Tongue (tissue), 2 donors: Measurements from ENCODE around the gene RBM19. TPM values are rescaled to one million over a fixed set of nuclear protein-coding genes. Genes with fewer than 3 reads are reported as not detected.
"Not testable (repeated sequence)": the region's sequence is repeated elsewhere in the genome, so short reads cannot be mapped to it uniquely, and the experiment has no call there.

Experiments
- DNase-seq: peaks from one replicate; pipeline ENCODE4 v3.0.0-alpha.2; 2015
- total RNA-seq: library from RNA; depleted of rRNA; stranded (reverse); fragments of >200 nt; gene quantifications from one replicate; pipeline ENCODE4 v1.2.3, GENCODE V29; 2014

RBM19 gene
- total RNA-seq, 1 donor from 2014 or later, result 19.5 TPM

- DNase-seq, result not testable (repeated sequence)
Measured at GRCh38 chr12:113901319-113901718, 64.8 kb downstream of the RBM19 start.

DNA sequence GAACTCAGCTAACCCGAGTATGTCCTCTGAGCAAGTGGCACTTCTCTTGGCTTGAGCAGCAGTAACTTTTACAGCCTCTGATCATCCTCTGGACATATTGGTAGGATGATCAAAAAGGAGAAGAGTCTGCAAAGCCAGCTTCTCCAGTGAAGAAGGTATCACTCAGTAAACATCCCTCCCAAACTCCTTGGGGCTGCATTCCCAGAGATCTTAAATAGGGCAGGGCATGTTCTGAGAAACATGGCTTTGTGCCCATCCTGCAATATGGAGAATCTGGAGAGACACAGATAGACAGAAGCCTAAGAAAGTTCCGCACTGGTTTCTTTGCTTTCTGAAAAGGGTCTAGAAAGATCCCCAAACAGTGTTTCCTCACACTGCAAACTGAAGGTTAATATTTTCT, 65.4 kb downstream of the RBM19 start:
- DNase-seq, result peak; percentile 76

DNA sequence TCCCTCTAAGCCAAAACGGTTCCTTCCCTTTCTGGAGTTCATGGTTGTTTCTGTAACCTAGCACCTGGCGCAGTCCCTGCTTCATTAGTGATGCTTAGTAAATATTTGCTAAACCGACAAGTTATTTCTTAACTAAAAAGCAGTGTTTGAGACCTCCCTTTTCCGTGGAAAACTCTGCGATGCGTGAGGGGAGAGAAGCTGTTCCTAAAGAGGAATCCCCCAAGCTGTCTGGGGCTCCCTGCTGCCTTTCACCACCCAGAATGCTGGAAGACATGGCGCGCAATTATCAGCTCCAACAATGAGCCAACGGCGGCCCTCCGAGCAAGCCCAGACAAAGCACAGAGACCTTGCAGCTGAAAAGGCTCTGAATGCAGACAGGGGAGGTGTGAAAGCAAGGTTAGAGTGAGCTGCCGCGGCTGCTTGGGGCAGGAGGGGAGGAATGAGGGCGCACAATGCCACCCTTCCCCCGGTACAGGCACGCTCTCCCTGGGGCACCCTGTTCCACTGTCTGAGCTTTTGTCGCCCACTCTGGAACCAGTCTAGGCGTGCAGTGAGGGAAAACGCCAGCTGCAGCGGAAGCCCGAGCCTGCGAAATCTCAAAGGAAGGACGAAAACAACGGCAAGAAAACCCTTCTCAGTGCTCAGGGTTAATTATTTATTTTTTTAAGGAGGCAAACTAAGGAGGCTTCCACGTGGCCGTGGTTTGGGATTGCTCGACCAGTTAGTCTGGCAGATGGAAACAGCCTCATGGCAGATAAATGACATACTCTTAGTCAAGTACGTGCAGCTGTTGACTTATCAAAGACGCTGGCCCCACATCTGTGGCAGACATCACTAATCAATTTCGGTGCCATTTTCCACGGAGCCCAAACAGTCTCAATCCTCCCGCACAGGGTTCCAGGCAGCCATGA, 66.3 kb downstream of the RBM19 start:
- DNase-seq, result peak; percentile 94

DNA sequence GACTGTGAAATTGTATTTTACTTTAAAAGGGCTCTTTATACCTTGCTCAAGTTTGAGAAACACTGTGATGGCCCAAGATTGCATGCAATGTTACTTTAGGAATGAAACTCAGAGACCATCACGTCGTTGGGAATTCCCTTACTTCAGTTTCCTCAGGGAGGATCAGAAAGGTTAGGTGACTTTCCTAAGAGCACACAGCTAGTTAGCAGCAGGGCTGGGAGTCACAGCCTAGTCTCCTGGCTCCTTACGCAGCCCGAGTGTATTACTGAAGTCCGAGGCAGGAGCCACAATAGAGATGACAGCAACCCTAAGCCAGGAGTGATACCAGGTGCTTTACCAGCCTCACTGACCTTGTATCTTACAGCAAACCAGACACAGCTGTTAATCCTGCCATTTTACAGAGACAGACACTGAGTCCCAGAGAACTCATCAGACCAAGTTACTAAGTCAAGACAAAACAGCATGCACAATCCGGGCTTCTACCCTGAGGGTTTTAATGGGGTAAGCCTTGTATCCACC, 67.0 kb downstream of the RBM19 start:
- no peak for DNase-seq

GRCh38 chr12:113898466-113898865, 67.7 kb downstream of the RBM19 start:
- DNase-seq, result no peak

- no peak for DNase-seq
Measured at GRCh38 chr12:113897406-113897805, 68.7 kb downstream of the RBM19 start.

DNA sequence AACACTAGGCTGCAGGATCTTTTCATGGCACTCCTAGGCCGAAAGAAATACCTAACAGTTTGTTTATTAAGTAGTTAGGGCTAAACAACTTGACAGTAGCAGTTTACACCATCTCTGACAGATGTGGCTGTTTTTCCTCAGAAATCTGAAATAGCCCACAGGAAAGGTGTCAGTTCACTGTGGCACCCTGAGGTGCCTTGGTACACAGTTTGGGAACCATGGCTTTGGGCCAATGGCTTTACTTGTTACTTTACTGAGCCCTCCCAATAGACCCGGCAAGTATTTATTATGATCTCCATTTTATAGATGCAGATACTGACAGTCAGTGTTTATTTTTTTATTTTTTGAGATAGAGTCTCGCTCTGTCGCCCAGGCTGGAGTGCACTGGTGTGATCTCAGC, 69.3 kb downstream of the RBM19 start:
- no peak for DNase-seq

- DNase-seq, result no peak
Measured at GRCh38 chr12:113896194-113896593, 69.9 kb downstream of the RBM19 start.

DNA sequence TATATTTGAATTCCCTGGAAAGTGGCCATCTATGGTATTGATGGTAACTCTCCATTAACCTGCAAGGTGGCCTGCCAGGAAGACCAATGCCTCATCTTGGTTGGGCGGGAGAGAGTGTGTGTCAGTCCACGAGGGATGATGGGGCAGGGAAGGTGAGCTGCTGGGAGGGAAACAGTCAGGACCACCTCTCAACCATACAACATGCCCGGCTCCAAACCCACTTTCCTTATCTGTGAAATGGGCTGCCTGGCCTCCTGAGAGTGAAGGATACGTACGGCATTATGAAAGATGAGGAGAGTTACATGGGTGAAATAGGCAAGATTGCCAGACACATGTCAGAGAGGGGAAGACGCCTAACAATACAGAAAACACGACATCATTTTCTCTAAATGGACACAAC, 70.9 kb downstream of the RBM19 start:
- DNase-seq, result no peak

- DNase-seq, result no peak
Measured at GRCh38 chr12:113894697-113895096, 71.4 kb downstream of the RBM19 start.

DNA sequence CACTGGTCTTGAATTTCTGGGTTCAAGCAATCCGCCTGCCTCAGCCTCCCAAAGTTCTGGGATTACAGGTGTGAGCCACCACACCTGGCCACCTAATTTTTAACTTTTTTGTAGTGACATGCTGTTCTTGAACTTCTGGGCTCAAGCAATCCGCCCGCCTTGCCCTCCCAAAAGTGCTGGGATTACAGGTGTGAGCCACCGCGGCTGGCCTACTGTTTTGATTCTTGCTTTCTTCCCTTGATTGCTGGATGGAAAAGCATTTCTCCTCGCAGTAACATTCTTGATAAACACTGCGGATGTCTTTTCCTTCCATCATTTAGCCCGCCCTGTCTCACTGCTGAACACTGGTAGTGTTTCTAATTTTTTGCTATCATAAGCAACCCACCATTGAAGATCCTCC, 72.9 kb downstream of the RBM19 start:
- no peak for DNase-seq

GRCh38 chr12:113892556-113892955, 73.6 kb downstream of the RBM19 start:
- DNase-seq, result no peak

- no peak for DNase-seq
Measured at GRCh38 chr12:113891739-113892520, 74.2 kb downstream of the RBM19 start.

GRCh38 chr12:113891167-113891692, 74.9 kb downstream of the RBM19 start:
- DNase-seq, result no peak

DNA sequence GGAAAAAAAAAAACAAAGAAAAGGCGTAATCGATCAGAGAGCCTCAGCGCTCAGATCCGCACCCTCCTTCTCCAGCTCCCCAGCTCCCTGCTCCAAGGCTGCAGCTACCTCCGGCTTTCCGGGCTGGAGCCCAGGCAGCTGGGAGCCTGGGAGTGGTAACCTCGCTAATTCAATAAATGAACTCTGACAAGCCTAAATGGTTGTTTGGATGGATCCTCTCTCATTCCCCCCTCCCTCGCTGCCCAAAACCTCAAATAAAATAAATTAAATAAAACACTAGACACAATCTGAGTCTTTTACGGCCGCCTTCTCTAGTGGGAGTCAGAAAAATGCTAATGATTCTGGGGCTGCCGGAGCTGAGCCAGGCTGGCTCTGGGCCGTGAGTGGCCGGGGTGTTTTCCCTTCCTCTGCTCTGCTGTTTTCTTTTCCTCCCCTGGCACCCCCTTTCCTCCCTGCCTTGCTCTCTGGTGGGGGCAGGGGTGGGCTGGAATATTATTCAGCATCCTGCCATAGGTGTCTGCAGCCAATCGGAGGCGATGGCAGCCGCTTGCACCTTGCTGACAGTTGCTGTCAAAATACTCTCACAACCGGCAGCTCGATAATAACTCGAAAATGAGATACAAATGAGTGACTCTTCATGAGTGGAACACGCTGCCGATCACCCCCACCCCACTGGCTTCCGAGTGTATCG, 76.1 kb downstream of the RBM19 start:
- peak; percentile 56 for DNase-seq

DNA sequence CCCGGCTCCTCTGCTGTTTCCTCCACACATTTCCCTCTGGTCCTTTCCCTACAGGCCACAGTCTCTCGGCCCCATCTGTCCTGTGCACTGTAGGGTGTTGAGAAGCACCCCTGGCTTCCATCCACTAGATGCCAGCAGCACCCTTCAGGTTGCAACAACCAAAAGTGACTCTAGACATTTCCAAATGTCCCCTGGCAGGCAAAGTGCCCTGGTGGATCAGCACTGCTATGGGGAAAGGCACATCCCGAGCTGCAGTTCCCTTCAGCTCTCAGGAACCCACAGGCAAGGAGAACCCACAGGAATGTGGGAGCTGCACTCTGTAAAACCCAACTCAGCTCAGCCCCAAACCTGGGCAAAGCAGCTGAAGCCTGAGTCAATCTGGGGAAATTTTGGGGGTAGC, 77.0 kb downstream of the RBM19 start:
- DNase-seq, result no peak

DNA sequence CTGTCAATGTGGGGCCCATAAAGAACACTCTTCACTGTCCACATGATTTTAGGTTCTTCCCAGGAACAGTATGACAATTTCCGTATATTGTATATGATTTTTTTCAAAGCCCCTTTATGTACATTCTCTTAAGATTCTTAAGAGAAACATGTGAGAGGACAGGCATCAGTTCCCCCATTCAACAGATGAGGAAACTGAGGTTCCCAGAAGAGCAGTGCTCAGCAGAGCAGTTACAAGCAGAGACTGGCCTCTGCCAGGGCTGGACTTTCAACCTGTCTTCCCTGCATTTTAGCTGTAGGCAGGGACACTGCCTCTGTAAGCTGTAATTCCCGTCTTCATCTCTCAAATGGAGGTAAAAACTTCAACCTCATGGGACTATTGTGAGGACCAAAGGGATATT, 77.7 kb downstream of the RBM19 start:
- no peak for DNase-seq

GRCh38 chr12:113887906-113888305, 78.2 kb downstream of the RBM19 start:
- no peak for DNase-seq

DNA sequence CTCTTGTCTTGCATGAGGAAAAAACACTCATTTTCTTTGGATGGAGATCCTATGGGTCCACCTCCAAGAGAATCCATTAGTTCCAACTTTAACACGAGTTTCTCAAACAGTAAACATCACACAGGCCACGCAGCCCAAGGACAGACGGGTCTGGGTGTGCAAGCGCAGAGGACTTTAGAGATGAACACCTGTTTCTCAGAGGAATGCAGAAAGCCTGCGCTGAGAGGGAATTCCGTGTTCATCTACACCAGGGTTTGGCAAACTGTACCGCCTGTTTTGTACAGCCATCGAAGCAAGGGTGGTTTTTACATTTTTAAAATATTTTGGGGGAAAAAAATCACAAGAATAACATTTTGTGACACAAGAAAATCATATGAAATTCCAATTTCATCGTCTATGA, 79.4 kb downstream of the RBM19 start:
- DNase-seq, result peak; percentile 62

- no peak for DNase-seq
Measured at GRCh38 chr12:113884392-113884791, 81.7 kb downstream of the RBM19 start.

DNA sequence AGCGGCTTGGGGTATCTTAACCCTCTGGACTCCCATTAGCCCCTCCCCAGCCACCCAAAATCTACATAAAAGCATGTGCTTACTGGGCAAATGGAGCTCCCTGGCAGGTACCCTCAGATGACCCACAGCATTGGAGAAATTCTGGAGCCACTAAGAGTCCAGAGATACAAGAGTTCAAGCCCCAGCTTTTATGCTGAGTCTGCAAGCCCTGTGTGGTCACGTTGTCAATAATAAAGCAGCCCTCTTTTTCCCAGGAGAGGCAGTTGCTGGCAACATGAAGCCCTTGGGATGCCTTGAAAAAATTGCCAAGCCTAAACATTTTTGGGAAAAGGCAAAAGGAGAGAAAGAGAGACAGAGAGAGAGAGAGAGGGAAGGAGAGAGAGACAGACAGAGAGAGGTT, 83.4 kb downstream of the RBM19 start:
- no peak for DNase-seq
